GM23248 (cell line): ENCODE data around the gene INTS14. TPM values are rescaled to one million over a fixed set of nuclear protein-coding genes. Genes with fewer than 3 reads are reported as not detected.

Experiments
- DNase-seq: peaks from one replicate; pipeline ENCODE4 v3.0.0-alpha.2; 2015
- H2AFZ ChIP-seq: fragments of 200-600 bp; sonication (generic); 2 replicates; pipeline ENCODE4 v1.6.1; 2016; ENCODE audit warnings: antibody characterized with exemption
- H3F3A ChIP-seq: fragments of 200-600 bp; sonication (generic); 2 replicates; pipeline ENCODE4 v1.6.1; 2016; ENCODE audit warnings: mild to moderate bottlenecking, antibody characterized with exemption, mixed run types; ENCODE audit not compliant: insufficient read depth
- H3K27ac ChIP-seq: fragments of 200-600 bp; sonication (generic); 2 replicates; pipeline ENCODE4 v1.5.1; 2016; ENCODE audit warnings: mild to moderate bottlenecking
- H3K27me3 ChIP-seq: fragments of 200-600 bp; sonication (generic); replicated peaks from 2 replicates; pipeline ENCODE4 v1.6.1; 2016; ENCODE audit warnings: mild to moderate bottlenecking; ENCODE audit not compliant: insufficient read depth
- H3K36me3 ChIP-seq: fragments of 200-600 bp; sonication (generic); 2 replicates; pipeline ENCODE4 v1.6.1; 2016; ENCODE audit warnings: low read depth, mild to moderate bottlenecking
- H3K4me1 ChIP-seq: fragments of 200-600 bp; sonication (generic); 2 replicates; pipeline ENCODE4 v1.6.1; 2016; ENCODE audit warnings: mild to moderate bottlenecking; ENCODE audit not compliant: insufficient read depth
- H3K4me2 ChIP-seq: fragments of 200-600 bp; sonication (generic); one replicate; pipeline ENCODE4 v1.6.1; 2016; ENCODE audit warnings: mild to moderate bottlenecking; ENCODE audit not compliant: unreplicated experiment
- H3K4me3 ChIP-seq: fragments of 200-600 bp; sonication (generic); 2 replicates; pipeline ENCODE4 v1.5.1; 2016; ENCODE audit warnings: mild to moderate bottlenecking
- H3K79me2 ChIP-seq: fragments of 200-600 bp; sonication (generic); 2 replicates; pipeline ENCODE4 v1.6.1; 2016; ENCODE audit warnings: mild to moderate bottlenecking; ENCODE audit not compliant: insufficient read depth
- H3K9ac ChIP-seq: fragments of 200-600 bp; sonication (generic); 2 replicates; pipeline ENCODE4 v1.6.1; 2016; ENCODE audit warnings: mild to moderate bottlenecking
- H3K9me2 ChIP-seq: fragments of 200-600 bp; sonication (generic); 2 replicates; pipeline ENCODE4 v1.6.1; 2016; ENCODE audit warnings: mixed run types, mild to moderate bottlenecking, moderate library complexity; ENCODE audit not compliant: insufficient read depth
- H3K9me3 ChIP-seq: fragments of 200-600 bp; sonication (generic); one replicate; pipeline ENCODE4 v1.6.1; 2017; ENCODE audit warnings: low read depth
- H4K20me1 ChIP-seq: fragments of 200-600 bp; sonication (generic); 2 replicates; pipeline ENCODE4 v1.6.0; 2016; ENCODE audit not compliant: insufficient read depth
- EZH2 ChIP-seq: fragments of 200-600 bp; sonication (generic); IDR thresholded peaks from 2 replicates; pipeline ENCODE4 v1.6.1; 2018; ENCODE audit warnings: antibody characterized with exemption, mild to moderate bottlenecking; ENCODE audit not compliant: insufficient read depth, poor library complexity, severe bottlenecking
- EZH2phosphoT487 ChIP-seq: fragments of 200-600 bp; sonication (generic); IDR thresholded peaks from 2 replicates; pipeline ENCODE4 v1.6.1; 2018; ENCODE audit warnings: antibody characterized with exemption, moderate library complexity, mild to moderate bottlenecking, low read depth; ENCODE audit not compliant: insufficient read depth
- WGBS, 2 experiments: methylation state at CpG; one replicate each; pipeline ENCODE4 v1.1.6; 2015 to 2017; ENCODE audit warnings: low lambda C conversion rate in 2 of 2, low coverage in 1 of 2; ENCODE audit errors: missing lambda C conversion rate in 2 of 2; 5-methylcytosine and 5-hydroxymethylcytosine counted together
- in situ Hi-C: fragments of 300-500 bp; cut with MboI; formaldehyde crosslinking; loops from 2 replicates; pipeline ENCODE4 v1.15.0; 2020
- polyA plus RNA-seq: library from polyadenylated mRNA; unstranded; fragments of >200 nt; fragmentation: Nextera tagmentation; extraction: Ambion mirVana; gene quantifications from 2 replicates; pipeline ENCODE4 v1.2.1, GENCODE V29; 2016
- total RNA-seq: library from RNA; depleted of rRNA; stranded (reverse); fragments of >200 nt; shearing (Covaris generic); gene quantifications from 2 replicates; pipeline ENCODE4 v1.2.3, GENCODE V29; 2014

INTS14 gene
- total and polyA plus RNA-seq, 2 experiments from 2014 or later: 31.7 to 41.4 TPM

DNA sequence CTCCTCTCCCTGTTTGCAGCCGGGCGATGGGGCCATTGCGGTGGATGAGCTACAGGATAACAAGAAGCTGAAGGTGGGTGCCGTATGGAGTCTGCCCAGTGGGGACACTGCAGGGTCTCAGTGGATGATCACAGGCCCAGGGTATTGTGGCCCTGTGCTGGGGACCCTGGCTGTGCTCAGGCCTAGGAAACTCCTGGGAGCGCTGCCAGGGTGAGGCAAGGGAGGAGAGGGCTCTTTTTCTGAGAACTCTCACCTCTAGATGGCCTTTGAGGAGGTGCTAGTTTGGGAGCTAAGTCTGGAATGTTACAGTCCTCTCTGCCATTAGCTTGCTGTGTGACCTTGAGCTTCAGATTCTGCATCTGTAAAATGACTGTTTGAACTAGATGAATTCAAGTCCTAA, 27.2 kb upstream of the INTS14 start:
- H3F3A ChIP-seq: no peaks in the 10 kb centered on the region
- peak overlapping the region; percentile 68; the same call in 1 of the 2 replicates for H2AFZ ChIP-seq
- H3K9me2 ChIP-seq: no peaks in the 10 kb centered on the region
- peak overlapping the region; percentile 59 for H3K4me2 ChIP-seq
- H3K79me2 ChIP-seq: no peaks in the 10 kb centered on the region
- H3K9ac ChIP-seq: no peak overlapping the region
- in situ Hi-C loops: loop anchor here (10.0 kb wide), 1 partner anchor 217 kb away; no protein-coding TSS in a partner anchor
- WGBS, 2 experiments: 76 to 78% methylated on average over 5 of the region's 5 CpGs
- no peaks in the 10 kb centered on the region for H3K36me3 ChIP-seq
- no peak overlapping the region for H3K27ac ChIP-seq
- no peaks in the 10 kb centered on the region for H3K27me3 ChIP-seq
- DNase-seq: no peak
- H4K20me1 ChIP-seq: no peaks in the 10 kb centered on the region
- no peaks in the 10 kb centered on the region for H3K9me3 ChIP-seq
- H3K4me3 ChIP-seq: 0 out of 2 replicates have a peak overlapping the region, but pooled peaks have one; percentile 27
- H3K4me1 ChIP-seq: peaks cover 17% of the 10 kb centered on the region
- TF ChIP-seq EZH2: no peak
- no peak for TF ChIP-seq EZH2phosphoT487

DNA sequence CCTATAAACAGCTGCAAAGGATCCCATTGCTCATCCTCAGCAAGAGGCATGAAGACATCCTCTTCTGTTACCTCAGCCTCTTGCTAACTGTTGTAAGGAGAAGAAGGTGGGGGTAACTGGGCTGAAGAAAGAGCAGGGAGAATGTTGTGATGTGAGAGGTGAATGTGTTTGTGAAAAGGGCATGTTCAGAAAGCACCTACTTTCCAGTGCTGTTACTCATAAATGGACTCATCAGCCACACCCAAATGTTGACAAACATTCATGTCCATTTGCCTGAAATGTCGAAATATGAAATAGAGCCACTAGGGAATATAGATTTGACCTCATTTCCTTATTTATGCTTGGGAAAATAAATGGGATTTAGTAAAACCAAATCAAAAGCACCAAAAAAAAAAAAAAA, 23.4 kb upstream of the INTS14 start:
- H3K9ac ChIP-seq: no peak overlapping the region
- no peak overlapping the region for H2AFZ ChIP-seq
- peaks cover 18% of the 10 kb centered on the region for H3K4me1 ChIP-seq
- in situ Hi-C loops: loop anchor here (10.0 kb wide), 1 partner anchor 220 kb away; no protein-coding TSS in a partner anchor
- H3K4me2 ChIP-seq: no peak overlapping the region
- no peaks in the 10 kb centered on the region for H3K36me3 ChIP-seq
- no peaks in the 10 kb centered on the region for H4K20me1 ChIP-seq
- TF ChIP-seq EZH2 (no peak), EZH2phosphoT487 (no peak)
- no peaks in the 10 kb centered on the region for H3K27me3 ChIP-seq
- 0 out of 2 replicates have a peak, but pooled peaks cover 11% of the 10 kb centered on the region for H3F3A ChIP-seq
- no peaks in the 10 kb centered on the region for H3K79me2 ChIP-seq
- H3K9me3 ChIP-seq: no peaks in the 10 kb centered on the region
- peak; percentile 66 for DNase-seq
- 97 to 100% methylated on average over 1 of the region's 1 CpG for WGBS, 2 experiments
- H3K4me3 ChIP-seq: no peak overlapping the region
- no peak overlapping the region for H3K27ac ChIP-seq
- H3K9me2 ChIP-seq: no peaks in the 10 kb centered on the region

DNA sequence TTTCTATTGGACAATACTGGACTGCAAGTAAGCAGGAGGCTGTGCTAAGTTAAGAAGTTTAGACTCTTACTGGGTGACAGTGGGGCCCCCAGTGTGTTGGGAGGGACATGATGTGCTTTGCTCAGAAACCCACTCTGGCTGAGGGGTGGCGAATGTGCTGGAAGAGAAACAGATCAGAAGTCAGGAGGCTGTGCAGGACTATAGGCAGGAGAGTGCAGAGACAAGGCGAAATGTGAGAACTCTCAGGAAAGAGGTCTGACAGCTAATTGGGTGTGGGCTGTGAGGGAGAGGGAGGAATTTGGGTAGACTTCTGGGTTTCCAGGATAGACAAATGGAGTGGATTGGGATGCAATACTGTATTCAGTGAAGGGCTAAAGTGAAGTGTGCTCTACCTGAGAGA, 22.8 kb upstream of the INTS14 start:
- no peaks in the 10 kb centered on the region for H3K9me3 ChIP-seq
- 80 to 83% methylated on average over 2 of the region's 2 CpGs for WGBS, 2 experiments
- no peaks in the 10 kb centered on the region for H3K9me2 ChIP-seq
- H3K36me3 ChIP-seq: no peaks in the 10 kb centered on the region
- peaks cover 18% of the 10 kb centered on the region for H3K4me1 ChIP-seq
- no peak overlapping the region for H3K9ac ChIP-seq
- no peaks in the 10 kb centered on the region for H3K79me2 ChIP-seq
- in situ Hi-C loops: loop anchor here (10.0 kb wide), 1 partner anchor 221 kb away; no protein-coding TSS in a partner anchor
- no peak for TF ChIP-seq EZH2
- no peak for TF ChIP-seq EZH2phosphoT487
- no peak overlapping the region for H3K4me2 ChIP-seq
- no peak overlapping the region for H3K4me3 ChIP-seq
- H4K20me1 ChIP-seq: no peaks in the 10 kb centered on the region
- no peak overlapping the region for H3K27ac ChIP-seq
- 0 out of 2 replicates have a peak, but pooled peaks cover 11% of the 10 kb centered on the region for H3F3A ChIP-seq
- H2AFZ ChIP-seq: no peak overlapping the region
- no peaks in the 10 kb centered on the region for H3K27me3 ChIP-seq
- no peak for DNase-seq

DNA sequence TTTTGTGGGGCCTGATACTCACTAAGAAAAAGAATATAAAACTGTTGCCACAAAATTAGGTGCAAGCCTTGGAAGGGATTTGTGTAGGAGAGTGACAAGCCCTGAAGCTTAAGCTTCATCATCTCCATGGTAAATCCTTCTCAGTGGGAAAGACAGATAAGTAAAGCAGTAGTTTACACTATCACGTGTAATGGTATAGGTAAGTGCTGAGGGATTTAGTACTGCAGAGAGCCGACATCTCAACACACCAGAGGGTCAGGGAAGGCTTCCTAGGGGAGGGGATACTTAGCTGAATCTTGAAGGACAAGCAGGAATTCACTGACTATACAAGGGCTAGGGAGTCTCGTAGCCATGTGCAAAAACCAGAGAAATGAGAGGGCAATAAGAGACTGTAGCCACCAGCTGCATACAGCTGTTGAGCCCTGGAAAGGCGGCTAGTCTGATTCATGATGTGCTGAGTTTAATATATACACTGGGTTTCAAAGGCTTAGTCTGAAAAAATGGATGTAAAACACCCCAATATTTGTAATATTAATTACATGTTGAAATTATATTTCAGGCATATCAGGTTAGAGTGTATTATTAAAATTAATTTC, 21.9 kb upstream of the INTS14 start:
- TF ChIP-seq EZH2: no peak
- no peak for TF ChIP-seq EZH2phosphoT487
- 87 to 88% methylated on average over 4 of the region's 4 CpGs for WGBS, 2 experiments
- Histone ChIP-seq H3K9me3 (no peaks in the 10 kb centered on the region), H3K27ac (0 out of 2 replicates have a peak overlapping the region, but pooled peaks have one; percentile 12), H3K4me2 (no peak overlapping the region), H3K79me2 (no peaks in the 10 kb centered on the region), H3F3A (0 out of 2 replicates have a peak, but pooled peaks cover 11% of the 10 kb centered on the region), H3K9me2 (no peaks in the 10 kb centered on the region), H3K9ac (no peak overlapping the region), H3K36me3 (no peaks in the 10 kb centered on the region), H3K4me1 (peaks cover 15% of the 10 kb centered on the region), H2AFZ (no peak overlapping the region), H3K4me3 (no peak overlapping the region), H4K20me1 (no peaks in the 10 kb centered on the region), H3K27me3 (no peaks in the 10 kb centered on the region)
- DNase-seq: no peak
- in situ Hi-C loops: loop anchor here (10.0 kb wide), 1 partner anchor 222 kb away; no protein-coding TSS in a partner anchor
